GM21825 (cell line): ENCODE measurements around the gene RPLP2.

ENCODE experiments used
- ATAC-seq: cut with Tn5 transposase; IDR thresholded peaks from one replicate; pipeline ENCODE4 v1.9.1; 2021; ENCODE audit warnings: mild to moderate bottlenecking, moderate library complexity; ENCODE audit not compliant: unreplicated experiment

The RPLP2 gene

GRCh38 chr11:821512-822371, 12.0 kb downstream of the RPLP2 start:
- no peak for ATAC-seq

DNA sequence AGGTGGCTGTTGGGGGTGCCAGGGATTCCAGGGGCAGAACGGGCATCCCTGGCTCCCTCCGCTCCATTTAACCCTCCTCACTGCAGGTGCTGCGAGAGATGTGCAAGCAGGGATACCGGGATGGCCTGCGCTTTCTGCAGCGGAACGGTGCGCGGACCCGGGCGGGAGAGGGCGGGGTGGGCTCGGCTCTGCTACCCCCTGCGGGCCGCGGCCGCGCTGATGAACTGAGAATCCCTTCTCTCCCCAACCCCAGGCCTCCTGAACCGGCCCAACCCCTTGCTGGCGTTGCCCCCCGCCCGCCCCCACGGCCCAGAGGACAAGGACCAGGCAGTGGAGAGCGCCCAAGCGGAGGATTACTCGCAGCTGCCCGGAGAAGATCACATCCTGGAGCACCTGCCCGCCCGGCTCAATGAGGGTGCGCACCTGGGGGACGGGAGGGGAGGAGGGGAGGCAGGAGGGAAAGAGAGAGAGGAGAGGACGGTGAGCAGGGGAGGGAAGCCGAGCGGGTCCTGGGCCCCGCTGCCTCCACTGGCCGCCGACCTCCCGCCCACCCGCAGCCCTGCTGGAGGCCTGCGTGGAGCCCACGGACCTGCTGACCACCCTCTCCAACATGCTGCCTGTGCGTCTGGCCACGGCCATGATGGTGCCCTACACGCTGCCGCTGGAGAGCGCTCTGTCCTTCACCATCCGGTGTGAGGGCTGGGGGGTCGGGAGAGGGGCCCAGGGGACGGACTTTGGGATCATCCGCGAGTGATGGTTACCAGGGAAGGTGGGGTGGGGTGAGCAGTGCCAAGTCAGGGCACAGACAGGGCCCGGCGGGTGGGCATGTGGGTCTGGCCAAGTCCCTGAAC, 13.9 kb downstream of the RPLP2 start:
- no peak for ATAC-seq

- no peak for ATAC-seq
Observed at GRCh38 chr11:824292-824880, 14.6 kb downstream of the RPLP2 start.

DNA sequence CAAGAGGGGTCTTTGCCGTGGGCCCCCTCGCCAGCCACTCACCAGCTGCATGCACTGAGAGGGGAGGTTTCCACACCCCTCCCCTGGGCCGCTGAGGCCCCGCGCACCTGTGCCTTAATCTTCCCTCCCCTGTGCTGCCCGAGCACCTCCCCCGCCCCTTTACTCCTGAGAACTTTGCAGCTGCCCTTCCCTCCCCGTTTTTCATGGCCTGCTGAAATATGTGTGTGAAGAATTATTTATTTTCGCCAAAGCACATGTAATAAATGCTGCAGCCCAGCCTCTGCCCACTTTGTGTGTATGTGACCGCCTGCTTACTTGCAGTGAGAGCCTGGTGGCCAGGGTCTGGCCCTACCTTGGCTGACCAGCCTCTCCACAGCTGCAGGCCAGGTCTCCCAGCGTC, 15.2 kb downstream of the RPLP2 start:
- ATAC-seq = no peak

GRCh38 chr11:825366-826226, 15.8 kb downstream of the RPLP2 start:
- no peak for ATAC-seq

- no peak for ATAC-seq
Observed at GRCh38 chr11:826227-826621, 16.5 kb downstream of the RPLP2 start.

- ATAC-seq = no peak
Observed at GRCh38 chr11:826836-827145, 17.0 kb downstream of the RPLP2 start.

DNA sequence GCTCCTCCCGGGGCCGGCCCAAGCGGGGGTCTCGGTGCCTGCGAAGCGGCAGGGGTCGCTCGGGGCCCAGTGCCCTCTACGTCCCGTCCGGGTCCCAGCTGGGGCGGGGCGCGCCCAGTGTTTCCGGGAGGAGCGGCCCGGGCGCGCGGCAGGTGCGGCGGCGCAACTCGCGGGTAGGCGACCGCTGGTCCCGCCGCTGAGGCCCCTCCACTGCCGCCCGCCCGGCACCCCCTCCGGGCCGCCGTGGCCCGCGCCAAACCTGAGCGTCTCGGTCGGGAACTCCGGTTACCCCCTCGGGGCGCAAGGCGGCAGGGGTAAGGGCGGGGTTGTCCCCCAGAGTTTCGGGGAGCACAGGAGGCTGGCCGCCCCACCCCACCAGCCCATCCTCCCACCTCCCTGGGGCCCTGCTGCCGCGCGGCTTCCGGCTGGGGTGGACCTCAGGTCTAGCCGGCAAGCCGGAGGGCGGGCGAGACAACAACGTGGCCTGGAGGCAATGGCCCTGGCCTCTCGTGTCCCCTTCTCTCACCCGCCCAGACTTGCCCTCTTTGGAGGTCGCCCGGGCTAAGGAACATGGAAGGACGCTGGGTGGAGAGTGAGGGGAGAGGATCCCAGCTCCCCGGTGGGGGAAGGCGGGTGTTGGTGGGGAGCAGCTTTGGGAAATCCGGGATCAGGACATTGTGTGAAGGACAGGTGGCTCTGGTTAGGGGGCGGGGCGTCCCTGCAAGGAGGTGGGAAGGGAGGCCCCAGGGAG, 17.6 kb downstream of the RPLP2 start:
- peak; percentile 39 for ATAC-seq

GRCh38 chr11:827897-828192, 18.1 kb downstream of the RPLP2 start, which contains the start of gene CRACR2B:
Gene CRACR2B (plus strand): TSS chr11:827919. CDS start chr11:828608, 689 bp downstream.
- ATAC-seq = no peak

DNA sequence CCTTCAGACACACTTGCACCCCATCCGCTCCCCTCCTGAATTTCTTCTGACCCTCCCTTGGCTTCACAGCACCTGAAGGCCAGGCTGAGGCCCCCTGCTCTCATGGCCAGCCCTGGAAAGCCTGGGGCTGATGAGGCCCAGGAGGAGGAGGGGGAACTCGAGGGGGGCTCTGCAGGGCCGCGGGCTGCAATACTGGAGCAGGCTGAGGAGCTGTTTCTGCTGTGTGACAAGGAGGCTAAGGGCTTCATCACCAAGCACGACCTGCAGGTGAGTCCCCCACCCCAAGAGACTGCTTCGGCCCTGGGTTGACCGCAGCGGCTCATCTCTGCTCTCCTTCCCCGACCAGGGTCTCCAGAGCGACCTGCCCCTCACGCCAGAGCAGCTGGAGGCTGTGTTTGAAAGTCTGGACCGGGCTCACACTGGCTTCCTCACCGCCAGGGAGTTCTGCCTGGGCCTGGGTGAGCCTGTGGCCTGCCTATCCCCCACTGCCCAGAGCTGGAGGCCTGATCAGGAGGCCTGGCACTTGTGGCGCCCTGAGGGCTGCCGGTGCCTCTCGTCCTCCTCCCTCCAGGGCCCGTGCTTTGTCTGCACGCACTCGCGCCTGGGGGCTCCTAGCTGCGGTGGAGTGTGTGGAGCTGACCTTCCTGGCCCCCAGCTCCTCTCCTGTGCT, 18.9 kb downstream of the RPLP2 start:
- no peak for ATAC-seq

- ATAC-seq = no peak
Observed at GRCh38 chr11:829176-829846, 19.5 kb downstream of the RPLP2 start.

DNA sequence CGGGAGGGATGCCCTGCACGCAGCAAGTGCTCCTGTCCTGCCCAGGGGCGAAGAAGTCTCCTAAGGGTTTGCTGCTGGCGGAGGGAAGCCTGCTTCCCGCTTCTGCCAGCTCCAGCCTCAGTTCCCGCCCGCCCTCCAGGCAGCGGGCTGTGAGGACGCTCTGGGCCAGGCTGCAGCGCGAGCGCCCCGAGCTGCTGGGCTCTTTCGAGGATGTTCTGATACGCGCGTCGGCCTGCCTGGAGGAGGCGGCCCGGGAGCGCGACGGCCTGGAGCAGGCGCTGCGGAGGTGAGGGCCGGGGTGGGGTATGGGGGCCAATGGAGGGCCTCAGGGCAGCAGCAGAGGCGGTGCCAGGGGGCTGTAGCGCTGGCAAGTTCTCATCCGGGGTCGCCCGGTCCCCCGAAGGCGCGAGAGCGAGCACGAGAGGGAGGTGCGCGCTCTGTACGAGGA, 20.1 kb downstream of the RPLP2 start:
- ATAC-seq = no peak

DNA sequence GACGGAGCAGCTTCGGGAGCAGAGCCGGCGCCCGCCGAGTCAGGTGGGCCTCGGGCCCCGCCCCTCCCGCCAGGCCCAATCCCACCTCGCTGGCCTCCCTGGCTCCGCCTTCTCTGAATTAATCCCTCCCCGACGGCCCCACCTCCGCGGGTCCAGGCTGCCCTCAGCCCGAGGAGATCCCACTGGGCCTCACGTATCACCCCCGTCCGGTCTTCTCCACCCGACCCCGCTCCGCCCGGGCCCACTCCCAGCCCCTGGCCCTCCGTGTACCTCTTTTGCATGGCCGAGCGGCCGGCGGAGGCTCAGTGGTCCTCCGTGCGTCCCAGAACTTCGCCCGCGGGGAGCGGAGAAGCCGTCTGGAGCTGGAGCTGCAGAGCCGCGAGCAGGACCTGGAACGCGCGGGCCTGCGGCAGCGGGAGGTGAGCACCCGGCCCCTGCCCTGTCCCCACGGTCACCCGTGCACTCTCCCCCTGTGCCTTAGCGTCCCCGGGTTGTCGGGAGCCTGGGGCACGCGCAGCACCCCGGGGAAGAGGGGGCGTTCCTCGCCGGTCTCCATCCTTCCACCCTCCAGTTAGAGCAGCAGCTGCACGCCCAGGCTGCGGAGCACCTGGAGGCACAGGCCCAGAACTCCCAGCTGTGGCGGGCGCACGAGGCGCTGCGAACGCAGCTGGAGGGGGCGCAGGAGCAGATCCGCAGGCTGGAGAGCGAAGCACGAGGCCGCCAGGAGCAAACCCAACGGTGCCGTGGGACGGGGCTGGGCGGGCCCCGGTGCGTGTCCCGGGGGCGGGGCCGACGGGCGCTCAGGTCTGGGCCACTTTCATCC, 20.7 kb downstream of the RPLP2 start:
- no peak for ATAC-seq

- no peak for ATAC-seq
Observed at GRCh38 chr11:831118-831864, 21.5 kb downstream of the RPLP2 start.

DNA sequence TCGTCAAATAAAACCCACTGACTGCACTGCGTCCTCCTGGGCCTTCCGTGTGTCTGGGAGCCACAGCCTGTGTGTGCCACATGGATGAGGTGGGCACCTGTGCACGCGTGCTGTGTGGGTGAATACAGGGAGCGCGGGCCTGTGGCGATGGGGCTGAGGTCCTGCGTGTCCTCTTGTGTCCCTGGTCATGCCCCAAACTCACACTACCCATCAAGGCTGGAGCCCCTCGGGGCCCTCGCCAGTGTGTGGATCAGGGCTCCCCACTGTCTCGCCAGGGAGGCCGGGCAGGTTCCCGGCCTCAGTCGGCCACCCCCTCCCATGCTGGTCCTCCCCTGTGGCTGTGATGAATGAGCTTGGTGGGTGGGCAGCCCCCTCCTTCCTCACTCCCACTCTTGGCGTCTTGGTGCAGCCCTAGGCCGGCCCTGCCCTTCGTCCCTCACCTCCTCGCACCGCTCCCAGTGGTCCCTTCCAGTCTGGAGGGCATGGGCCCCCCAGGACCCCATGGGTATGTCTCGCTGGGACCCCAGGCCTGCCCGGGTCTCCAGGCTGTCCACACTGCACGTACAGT, 22.3 kb downstream of the RPLP2 start:
- ATAC-seq = no peak

DNA sequence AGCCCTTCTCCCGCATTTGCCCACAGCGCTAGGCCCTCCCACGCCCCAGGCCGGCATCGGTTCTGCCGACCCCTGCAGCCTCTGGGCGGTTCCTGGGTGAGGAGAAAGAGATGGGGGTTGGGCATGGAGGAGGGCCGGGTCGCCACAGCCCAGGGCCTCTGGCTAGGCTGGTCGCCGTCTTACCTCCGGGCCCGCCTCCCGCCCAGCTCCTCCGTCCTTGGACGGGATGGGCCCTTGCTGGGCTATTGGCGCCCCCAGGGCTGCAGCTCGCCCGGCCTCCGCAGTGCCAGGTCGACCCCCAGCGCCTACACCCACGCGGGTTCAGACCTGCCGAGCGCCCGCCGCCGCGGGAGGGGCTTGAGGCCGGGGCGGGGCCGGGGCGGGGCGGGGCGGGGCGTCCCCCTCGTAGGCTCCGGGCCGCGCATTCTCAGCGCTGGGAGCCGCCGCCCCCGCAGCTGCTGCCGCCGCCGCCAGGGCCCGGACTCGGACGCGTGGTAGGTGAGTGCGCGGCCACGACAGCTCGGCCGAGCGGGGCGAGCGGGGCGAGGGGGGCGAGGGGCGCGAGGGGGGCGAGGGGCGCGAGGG, 22.9 kb downstream of the RPLP2 start, which contains the start of gene CD151:
Gene CD151, plus strand, starts transcription at position 424 of the 585 bp plus-strand sequence. CDS start 3,118 bp downstream, outside the sequence.
- ATAC-seq = peak; percentile 36
